ENCODE measurements around the gene SMCHD1. TPM values are rescaled to one million over a fixed set of nuclear protein-coding genes. Genes with fewer than 3 reads are reported as not detected.
A peak's percentile ranks its signal among the peaks of the same experiment; 100 is the strongest.
"Not testable (repeated sequence)": the region's sequence is repeated elsewhere in the genome, so short reads cannot be mapped to it uniquely, and the experiment has no call there.

The SMCHD1 gene
- total and polyA plus RNA-seq, 9 donors = 25.3 to 59.0 (median 36.8) TPM

DNA sequence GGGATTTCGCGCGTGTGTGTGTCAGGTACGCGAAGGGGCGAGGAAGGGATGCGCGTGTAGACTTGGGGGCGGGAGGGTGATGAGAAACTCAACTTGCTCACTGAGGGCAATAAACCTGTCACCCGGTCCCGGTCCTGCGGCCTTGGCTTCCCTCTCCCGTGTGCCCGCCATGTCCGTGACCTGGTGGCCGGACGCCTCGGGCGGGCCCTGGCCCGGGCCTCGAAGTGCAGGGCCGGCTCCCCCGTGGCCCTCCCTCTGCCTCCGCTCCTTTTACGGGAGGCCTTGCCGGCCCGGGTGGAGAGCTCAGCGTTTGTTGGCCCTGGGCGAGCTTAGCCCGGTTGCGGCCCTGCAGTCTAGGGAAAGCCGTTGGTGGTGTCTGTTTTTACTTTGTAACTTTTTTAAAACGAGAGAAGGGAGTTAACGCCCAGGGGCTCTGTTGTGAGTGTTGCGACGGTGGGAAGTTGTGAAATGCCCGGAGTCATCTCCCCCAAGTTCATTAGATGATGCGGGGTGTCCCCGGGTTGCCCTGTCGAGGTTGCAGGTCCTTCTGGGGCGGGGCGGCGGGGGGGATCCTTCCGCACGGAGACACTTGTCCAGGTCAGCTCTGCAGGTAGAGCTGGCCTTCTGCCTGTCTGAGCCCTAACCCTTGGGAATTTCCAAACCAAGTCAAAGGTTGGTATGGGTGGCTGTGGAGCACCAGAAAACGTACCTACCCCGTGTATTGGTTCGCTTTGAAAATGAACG lies 883 bp downstream of the SMCHD1 start:
- Histone ChIP-seq H3K36me3 (ENCODE audit: control insufficient read depth, insufficient read depth, low read length) (peaks cover 3% of the 10 kb centered on the region), H3K9me3 (replicated peaks; ENCODE audit: control insufficient read depth, low read depth, low read length) (no peaks in the 10 kb centered on the region), H3K27me3 (ENCODE audit: control insufficient read depth, insufficient read depth, low read length) (no peaks in the 10 kb centered on the region), H3K4me1 (ENCODE audit: control insufficient read depth, insufficient read depth, low read length) (peaks cover 9% of the 10 kb centered on the region), H3K4me3 (ENCODE audit: low read length) (peak overlapping the region; percentile 97), H3K27ac (ENCODE audit: low read length) (peak overlapping the region; percentile 99)
- 1% methylated on average over 33 of the region's 49 CpGs for WGBS (ENCODE audit: insufficient coverage)
- peak; percentile 68 for DNase-seq

DNA sequence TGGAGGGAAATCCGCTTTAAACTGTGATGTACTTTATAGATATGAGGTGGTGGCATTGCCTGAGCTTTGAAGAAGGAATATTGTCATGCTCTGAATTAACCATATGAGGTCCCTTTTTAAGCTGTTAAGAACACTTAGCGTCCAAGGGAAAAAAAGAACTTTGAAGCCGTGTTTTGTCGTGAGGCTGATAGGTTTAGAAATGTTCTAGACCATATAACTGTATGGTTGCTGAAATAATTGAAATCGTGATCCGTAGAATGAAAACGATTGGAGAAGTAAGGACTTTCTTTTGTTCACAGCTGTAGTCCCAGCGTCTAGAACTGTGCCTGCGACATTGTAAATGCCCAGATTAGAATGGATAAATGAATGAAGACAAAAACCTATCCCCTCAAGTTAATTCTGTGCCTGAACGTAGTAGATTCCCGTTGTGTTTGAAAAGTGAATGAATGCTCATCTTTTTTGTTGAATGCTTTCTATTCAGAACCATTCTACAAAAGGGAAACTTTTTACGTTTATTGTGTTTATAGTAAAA lies 1.5 kb downstream of the SMCHD1 start:
- Histone ChIP-seq H3K9me3 (replicated peaks; ENCODE audit: control insufficient read depth, low read depth, low read length) (no peaks in the 10 kb centered on the region), H3K4me1 (ENCODE audit: control insufficient read depth, insufficient read depth, low read length) (peaks cover 9% of the 10 kb centered on the region), H3K27me3 (ENCODE audit: control insufficient read depth, insufficient read depth, low read length) (no peaks in the 10 kb centered on the region), H3K27ac (ENCODE audit: low read length) (peak overlapping the region; percentile 99), H3K36me3 (ENCODE audit: control insufficient read depth, insufficient read depth, low read length) (peaks cover 3% of the 10 kb centered on the region), H3K4me3 (ENCODE audit: low read length) (peak overlapping the region; percentile 97)
- DNase-seq = no peak
- 4% methylated on average over 7 of the region's 12 CpGs for WGBS (ENCODE audit: insufficient coverage)

DNA sequence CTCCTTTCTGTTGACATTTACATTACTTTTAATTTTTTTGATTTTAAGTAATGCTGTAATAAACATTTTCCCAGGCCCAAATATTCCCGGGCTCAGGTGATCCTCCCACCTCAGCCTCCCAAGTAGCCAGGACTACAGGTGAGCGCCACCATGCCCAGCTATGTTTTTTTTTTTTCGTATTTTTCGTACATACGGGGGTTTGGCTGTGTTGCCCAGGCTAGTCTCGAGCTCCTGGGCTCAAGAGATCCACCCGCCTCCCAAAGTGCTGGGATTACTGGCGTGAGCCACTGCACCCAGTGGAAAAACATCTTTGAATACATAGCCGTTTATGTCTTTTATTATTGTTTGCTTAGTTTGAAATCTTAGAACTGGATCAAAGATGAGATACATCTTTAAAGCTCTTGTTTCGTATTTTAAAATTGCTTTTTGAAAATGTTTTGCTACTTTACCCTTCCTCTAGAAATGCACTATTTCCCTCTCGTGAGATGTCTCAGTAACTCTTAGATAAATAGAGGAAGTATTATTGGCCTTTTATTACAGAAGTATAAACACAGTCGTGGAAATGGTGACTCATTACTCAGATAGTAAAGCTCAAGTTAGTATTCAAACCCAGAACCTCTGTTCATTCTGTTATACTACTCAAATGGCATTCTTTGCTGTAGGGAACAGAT lies 2.4 kb downstream of the SMCHD1 start:
- H3K36me3 ChIP-seq (ENCODE audit: control insufficient read depth, insufficient read depth, low read length) = peaks cover 3% of the 10 kb centered on the region
- H3K27me3 ChIP-seq (ENCODE audit: control insufficient read depth, insufficient read depth, low read length) = no peaks in the 10 kb centered on the region
- WGBS (ENCODE audit: insufficient coverage) = 82% methylated on average over 4 of the region's 12 CpGs
- no peak overlapping the region for H3K4me3 ChIP-seq (ENCODE audit: low read length)
- peak; percentile 71 for DNase-seq
- peak overlapping the region; percentile 35 for H3K27ac ChIP-seq (ENCODE audit: low read length)
- peaks cover 9% of the 10 kb centered on the region for H3K4me1 ChIP-seq (ENCODE audit: control insufficient read depth, insufficient read depth, low read length)
- no peaks in the 10 kb centered on the region for H3K9me3 ChIP-seq (replicated peaks; ENCODE audit: control insufficient read depth, low read depth, low read length)

DNA sequence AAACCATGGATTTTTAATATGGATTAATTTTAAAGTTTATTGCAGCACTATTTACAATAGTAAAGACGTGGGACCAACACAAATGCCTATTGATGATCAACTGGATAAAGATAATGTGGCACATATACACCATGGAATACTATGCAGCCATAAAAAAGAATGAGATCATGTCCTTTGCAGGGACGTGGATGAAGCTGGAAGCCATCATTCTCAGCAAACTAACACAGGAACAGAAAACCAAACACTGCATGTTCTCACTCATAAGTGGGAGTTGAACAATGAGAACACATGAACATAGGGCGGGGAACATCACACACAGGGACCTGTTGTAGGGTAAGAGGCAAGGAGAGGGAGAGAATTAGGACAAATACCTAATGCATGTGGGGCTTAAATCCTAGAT lies 5.3 kb downstream of the SMCHD1 start:
- H3K27me3 ChIP-seq (ENCODE audit: control insufficient read depth, insufficient read depth, low read length); H3K4me3 ChIP-seq (ENCODE audit: low read length); DNase-seq; H3K36me3 ChIP-seq (ENCODE audit: control insufficient read depth, insufficient read depth, low read length); H3K9me3 ChIP-seq (replicated peaks; ENCODE audit: control insufficient read depth, low read depth, low read length); H3K27ac ChIP-seq (ENCODE audit: low read length); H3K4me1 ChIP-seq (ENCODE audit: control insufficient read depth, insufficient read depth, low read length): not testable (repeated sequence)
- no CpG with 5 or more reads among the region's 3 CpGs for WGBS (ENCODE audit: insufficient coverage)

DNA sequence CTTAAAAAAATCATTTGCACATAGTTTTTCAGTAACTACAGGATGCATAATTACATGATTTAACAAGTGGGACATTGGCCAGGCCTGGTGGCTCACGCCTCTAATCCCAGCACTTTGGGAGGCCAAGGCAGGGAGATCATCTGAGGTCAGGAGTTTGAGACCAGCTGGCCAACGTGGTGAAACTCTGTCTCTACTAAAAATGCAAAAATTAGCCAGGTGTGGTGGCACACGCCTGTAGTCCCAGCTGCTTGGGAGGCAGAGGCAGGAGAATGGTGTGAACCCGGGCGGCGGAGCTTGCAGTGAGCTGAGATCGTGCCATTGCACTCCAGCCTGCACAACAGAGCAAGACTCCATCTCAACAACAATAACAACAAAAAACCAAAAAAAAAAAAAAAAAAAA lies 6.8 kb downstream of the SMCHD1 start:
- DNase-seq; H3K9me3 ChIP-seq (replicated peaks; ENCODE audit: control insufficient read depth, low read depth, low read length); H3K36me3 ChIP-seq (ENCODE audit: control insufficient read depth, insufficient read depth, low read length); H3K4me1 ChIP-seq (ENCODE audit: control insufficient read depth, insufficient read depth, low read length); H3K27ac ChIP-seq (ENCODE audit: low read length); H3K4me3 ChIP-seq (ENCODE audit: low read length); H3K27me3 ChIP-seq (ENCODE audit: control insufficient read depth, insufficient read depth, low read length): not testable (repeated sequence)
- 42% methylated on average over 2 of the region's 7 CpGs for WGBS (ENCODE audit: insufficient coverage)

DNA sequence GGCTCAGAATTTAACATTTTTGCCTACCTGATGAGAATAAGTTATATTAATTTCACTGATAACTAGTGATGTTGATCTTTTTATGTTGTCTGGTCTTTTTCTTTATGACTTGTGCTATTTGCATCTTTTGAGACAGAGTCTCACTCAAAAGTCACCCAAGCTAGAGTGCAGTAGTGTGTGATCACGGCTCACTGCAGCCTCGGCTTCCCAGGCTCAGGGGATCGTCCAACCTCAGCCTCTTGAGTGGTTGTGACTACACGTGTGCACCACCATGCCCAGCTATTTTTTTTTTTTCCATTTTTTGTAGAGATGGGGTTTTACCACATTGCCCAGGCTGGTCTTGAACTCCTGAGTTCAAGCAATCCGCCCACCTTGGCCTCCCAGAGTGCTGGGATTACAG lies 7.5 kb downstream of the SMCHD1 start:
- no peaks in the 10 kb centered on the region for H3K9me3 ChIP-seq (replicated peaks; ENCODE audit: control insufficient read depth, low read depth, low read length)
- H3K27ac ChIP-seq (ENCODE audit: low read length) = no peak overlapping the region
- peaks cover 6% of the 10 kb centered on the region for H3K36me3 ChIP-seq (ENCODE audit: control insufficient read depth, insufficient read depth, low read length)
- no peaks in the 10 kb centered on the region for H3K27me3 ChIP-seq (ENCODE audit: control insufficient read depth, insufficient read depth, low read length)
- 90% methylated on average over 1 of the region's 5 CpGs for WGBS (ENCODE audit: insufficient coverage)
- DNase-seq = no peak
- no peaks in the 10 kb centered on the region for H3K4me1 ChIP-seq (ENCODE audit: control insufficient read depth, insufficient read depth, low read length)
- no peak overlapping the region for H3K4me3 ChIP-seq (ENCODE audit: low read length)

DNA sequence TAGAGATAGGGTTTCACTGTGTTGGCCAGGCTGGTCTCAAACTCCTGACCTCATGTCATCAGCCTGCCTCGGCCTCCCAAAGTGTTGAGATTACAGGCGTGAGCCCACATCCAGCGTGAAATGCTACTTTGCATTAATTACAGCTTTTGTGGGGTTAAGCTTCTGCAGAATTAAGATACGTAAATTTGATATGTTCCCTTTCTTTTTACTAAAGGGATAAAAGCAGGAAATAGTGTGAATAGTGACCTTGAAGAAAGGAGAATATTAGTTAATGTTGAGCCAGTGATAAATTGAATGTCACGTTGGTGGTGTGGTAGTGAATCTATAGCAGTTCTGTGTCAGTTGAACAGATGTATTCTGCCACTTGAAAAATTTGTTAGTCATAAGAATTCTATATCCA lies 16.9 kb downstream of the SMCHD1 start:
- H3K27ac ChIP-seq (ENCODE audit: low read length) = no peak overlapping the region
- no peaks in the 10 kb centered on the region for H3K27me3 ChIP-seq (ENCODE audit: control insufficient read depth, insufficient read depth, low read length)
- 93% methylated on average over 2 of the region's 5 CpGs for WGBS (ENCODE audit: insufficient coverage)
- no peak overlapping the region for H3K4me3 ChIP-seq (ENCODE audit: low read length)
- H3K36me3 ChIP-seq (ENCODE audit: control insufficient read depth, insufficient read depth, low read length) = peaks cover 29% of the 10 kb centered on the region
- DNase-seq = no peak
- no peaks in the 10 kb centered on the region for H3K9me3 ChIP-seq (replicated peaks; ENCODE audit: control insufficient read depth, low read depth, low read length)
- no peaks in the 10 kb centered on the region for H3K4me1 ChIP-seq (ENCODE audit: control insufficient read depth, insufficient read depth, low read length)

DNA sequence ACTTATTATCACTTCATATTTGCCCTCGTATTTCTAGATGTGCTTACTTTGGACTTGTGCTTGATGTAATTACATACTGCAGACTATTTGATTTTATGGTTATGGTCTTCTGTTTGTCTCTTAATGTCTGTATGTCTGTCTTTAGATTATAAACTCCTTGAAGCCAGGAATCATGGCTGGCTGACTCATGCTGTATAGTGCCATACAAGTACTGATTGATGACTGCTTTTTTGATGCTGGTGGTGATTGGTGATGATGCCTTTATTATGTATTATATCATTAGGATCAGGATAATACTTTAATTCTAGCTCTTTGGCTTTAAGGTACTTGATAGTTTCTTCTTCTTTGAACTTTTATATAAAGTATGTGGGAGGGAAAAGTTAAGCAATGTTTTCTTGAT lies 17.3 kb downstream of the SMCHD1 start:
- peaks cover 34% of the 10 kb centered on the region for H3K36me3 ChIP-seq (ENCODE audit: control insufficient read depth, insufficient read depth, low read length)
- H3K4me3 ChIP-seq (ENCODE audit: low read length) = no peak overlapping the region
- H3K27ac ChIP-seq (ENCODE audit: low read length) = no peak overlapping the region
- no peaks in the 10 kb centered on the region for H3K4me1 ChIP-seq (ENCODE audit: control insufficient read depth, insufficient read depth, low read length)
- no peaks in the 10 kb centered on the region for H3K27me3 ChIP-seq (ENCODE audit: control insufficient read depth, insufficient read depth, low read length)
- H3K9me3 ChIP-seq (replicated peaks; ENCODE audit: control insufficient read depth, low read depth, low read length) = no peaks in the 10 kb centered on the region
- DNase-seq = no peak
- no CpG with 5 or more reads among the region's 1 CpG for WGBS (ENCODE audit: insufficient coverage)

DNA sequence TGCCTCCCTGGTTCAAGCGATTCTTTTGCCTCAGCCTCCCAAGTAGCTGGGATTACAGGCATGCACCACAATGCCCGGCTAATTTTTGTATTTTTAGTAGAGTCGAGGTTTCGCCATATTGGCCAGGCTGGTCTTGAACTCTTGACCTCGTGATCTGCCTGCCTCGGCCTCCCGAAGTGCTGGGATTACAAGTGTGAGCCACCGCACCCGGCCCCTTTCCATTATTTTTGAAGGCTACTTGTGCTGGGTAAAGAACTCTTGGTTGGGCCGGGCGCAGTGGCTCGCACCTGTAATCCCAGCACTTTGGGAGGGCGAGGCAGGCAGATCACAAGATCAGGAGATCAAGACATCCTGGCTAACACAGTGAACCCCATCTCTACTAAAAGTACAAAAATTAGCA lies 23.4 kb downstream of the SMCHD1 start:
- WGBS (ENCODE audit: insufficient coverage) = 98% methylated on average over 9 of the region's 13 CpGs
- peaks cover 20% of the 10 kb centered on the region for H3K36me3 ChIP-seq (ENCODE audit: control insufficient read depth, insufficient read depth, low read length)
- H3K4me3 ChIP-seq (ENCODE audit: low read length) = not testable (repeated sequence)

DNA sequence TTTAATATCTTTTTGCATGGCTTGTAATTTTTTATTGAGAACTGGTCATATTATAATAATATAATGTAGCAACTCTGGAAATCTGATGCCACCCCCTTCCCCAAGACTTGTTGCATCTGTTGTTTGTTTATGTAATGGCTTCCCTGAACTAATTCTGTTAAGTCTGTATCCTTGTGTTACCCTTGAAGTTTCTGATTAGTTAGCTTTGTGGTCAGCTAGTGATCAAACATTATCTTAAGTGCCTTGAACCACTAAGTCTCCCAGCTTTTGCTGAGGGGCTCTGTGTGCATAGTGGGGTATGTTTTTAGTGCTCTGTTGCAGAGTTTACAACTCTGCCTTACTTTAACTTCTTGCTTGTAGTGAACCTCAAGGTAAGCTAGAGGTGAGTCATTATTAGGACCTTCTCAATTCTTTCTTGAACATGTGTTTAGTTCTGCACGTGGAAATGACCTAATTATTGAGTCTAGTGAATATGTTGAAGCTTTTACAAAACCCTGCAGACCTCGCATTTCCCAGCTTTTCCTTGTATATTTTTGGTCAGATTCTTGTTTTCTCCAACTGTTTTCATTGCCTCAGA lies 24.8 kb downstream of the SMCHD1 start:
- WGBS (ENCODE audit: insufficient coverage) = no CpG with 5 or more reads among the region's 2 CpGs
- Histone ChIP-seq H3K4me1 (ENCODE audit: control insufficient read depth, insufficient read depth, low read length) (no peaks in the 10 kb centered on the region), H3K4me3 (ENCODE audit: low read length) (no peak overlapping the region), H3K36me3 (ENCODE audit: control insufficient read depth, insufficient read depth, low read length) (peaks cover 16% of the 10 kb centered on the region), H3K27me3 (ENCODE audit: control insufficient read depth, insufficient read depth, low read length) (no peaks in the 10 kb centered on the region), H3K27ac (ENCODE audit: low read length) (no peak overlapping the region), H3K9me3 (replicated peaks; ENCODE audit: control insufficient read depth, low read depth, low read length) (no peaks in the 10 kb centered on the region)
- DNase-seq = no peak

More for the DNA sequence above, 23.4 kb downstream of the SMCHD1 start:
- H3K9me3 ChIP-seq (replicated peaks; ENCODE audit: control insufficient read depth, low read depth, low read length); H3K4me1 ChIP-seq (ENCODE audit: control insufficient read depth, insufficient read depth, low read length); H3K27me3 ChIP-seq (ENCODE audit: control insufficient read depth, insufficient read depth, low read length); H3K27ac ChIP-seq (ENCODE audit: low read length); DNase-seq: not testable (repeated sequence)
